Activated CD8-positive, alpha-beta memory T cell treated with anti-CD3 and anti-CD28 coated beads, Interleukin-2, amount 10 ng/mL, durations not matched to agents 7 days and 5 days (primary cell): ENCODE data around the gene ACP3. TPM values are rescaled to one million over a fixed set of nuclear protein-coding genes. Genes with fewer than 3 reads are reported as not detected.

Experiments used
- ATAC-seq: fragments of 150-1000 bp; cut with Tn5 transposase; one replicate; pipeline ENCODE4 v1.10.0; 2021; ENCODE audit warnings: moderate library complexity
- CTCF ChIA-PET: fragments of 350-600 bp; sonication (Branson Sonifier 250); formaldehyde crosslinking; loops from one replicate; lab custom pipeline; 2021; ENCODE audit warnings: antibody characterized with exemption; lab: Charles Lee
- DNase-seq: peaks from one replicate; pipeline ENCODE4 v3.0.0-alpha.2; 2020
- H3K27ac Mint-ChIP-seq: one replicate; pipeline ENCODE4 v1.8.0; 2021; ENCODE audit warnings: mild to moderate bottlenecking, mixed read lengths
- H3K27me3 Mint-ChIP-seq: one replicate; pipeline ENCODE4 v1.8.0; 2021; ENCODE audit warnings: mixed read lengths
- H3K36me3 Mint-ChIP-seq: one replicate; pipeline ENCODE4 v1.8.0; 2021; ENCODE audit warnings: mild to moderate bottlenecking, mixed read lengths
- H3K4me1 Mint-ChIP-seq: one replicate; pipeline ENCODE4 v1.8.0; 2021; ENCODE audit warnings: mixed read lengths
- H3K4me3 Mint-ChIP-seq: one replicate; pipeline ENCODE4 v1.8.0; 2021; ENCODE audit warnings: mild to moderate bottlenecking, moderate library complexity, mixed read lengths
- H3K9me3 Mint-ChIP-seq: one replicate; pipeline ENCODE4 v1.8.0; 2022; ENCODE audit warnings: low read depth, mixed read lengths
- total RNA-seq, 2 experiments: library from RNA; stranded (reverse); gene quantifications; one replicate each; pipeline ENCODE4 v1.2.3, GENCODE V29; 2021

ACP3 gene
- total RNA-seq, 2 experiments from 2014 or later: not detected

DNA sequence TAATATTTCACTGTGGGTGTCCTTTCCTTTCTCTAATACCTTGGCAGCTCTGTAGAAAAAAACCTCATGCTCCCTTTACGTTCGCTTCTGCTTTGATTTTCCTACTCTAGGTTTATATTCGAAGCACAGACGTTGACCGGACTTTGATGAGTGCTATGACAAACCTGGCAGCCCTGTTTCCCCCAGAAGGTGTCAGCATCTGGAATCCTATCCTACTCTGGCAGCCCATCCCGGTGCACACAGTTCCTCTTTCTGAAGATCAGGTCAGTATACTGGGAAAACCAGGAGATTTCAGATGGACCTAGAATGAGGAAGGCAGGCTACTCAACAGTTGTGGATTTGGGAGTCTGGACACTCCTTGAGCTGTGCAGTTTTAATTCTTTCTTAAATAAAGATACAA lies 14.9 kb downstream of the ACP3 start:
- peaks cover 23% of the 10 kb centered on the region for H3K27me3 Mint-ChIP-seq
- H3K4me3 Mint-ChIP-seq: no peak overlapping the region
- no peak overlapping the region for H3K27ac Mint-ChIP-seq
- ATAC-seq (no peak), DNase-seq (no peak)
- H3K36me3 Mint-ChIP-seq: no peaks in the 10 kb centered on the region
- H3K4me1 Mint-ChIP-seq: no peaks in the 10 kb centered on the region
- H3K9me3 Mint-ChIP-seq: no peaks in the 10 kb centered on the region
- CTCF ChIA-PET: no interaction called here

GRCh38 chr3:132332508-132332907 lies 15.3 kb downstream of the ACP3 start:
- Mint-ChIP-seq H3K4me1 (no peaks in the 10 kb centered on the region), H3K36me3 (no peaks in the 10 kb centered on the region), H3K27me3 (peaks cover 26% of the 10 kb centered on the region), H3K27ac (no peak overlapping the region), H3K9me3 (no peaks in the 10 kb centered on the region), H3K4me3 (no peak overlapping the region)
- CTCF ChIA-PET: no interaction called here
- ATAC-seq: no peak
- no peak for DNase-seq

DNA sequence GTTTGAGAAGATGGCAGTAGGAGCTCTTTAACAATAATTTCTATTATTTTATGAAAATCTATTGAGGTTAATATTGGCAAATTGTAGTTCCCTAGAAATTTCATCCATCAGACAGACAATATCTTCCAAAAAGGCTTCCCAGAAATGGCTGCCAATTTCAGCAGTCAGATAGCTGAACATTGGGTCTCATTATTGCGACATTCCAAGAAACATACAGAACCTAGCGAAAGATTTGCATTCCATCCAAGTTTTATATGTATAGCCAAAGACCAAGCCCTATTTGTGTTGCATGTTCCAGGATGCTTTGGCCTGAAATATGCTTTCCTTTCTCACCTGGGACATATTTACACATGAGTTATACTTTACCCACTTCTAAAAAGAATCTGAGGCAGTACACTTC lies 24.5 kb downstream of the ACP3 start:
- Mint-ChIP-seq H3K4me1 (peaks cover 6% of the 10 kb centered on the region), H3K36me3 (no peaks in the 10 kb centered on the region), H3K27ac (no peak overlapping the region), H3K9me3 (no peaks in the 10 kb centered on the region), H3K27me3 (peaks cover 33% of the 10 kb centered on the region), H3K4me3 (no peak overlapping the region)
- DNase-seq (no peak), ATAC-seq (no peak)
- CTCF ChIA-PET: interaction anchor here (3.0 kb wide), 1 partner anchor 10 kb away, joined by 11 read pairs; no protein-coding TSS in a partner anchor

DNA sequence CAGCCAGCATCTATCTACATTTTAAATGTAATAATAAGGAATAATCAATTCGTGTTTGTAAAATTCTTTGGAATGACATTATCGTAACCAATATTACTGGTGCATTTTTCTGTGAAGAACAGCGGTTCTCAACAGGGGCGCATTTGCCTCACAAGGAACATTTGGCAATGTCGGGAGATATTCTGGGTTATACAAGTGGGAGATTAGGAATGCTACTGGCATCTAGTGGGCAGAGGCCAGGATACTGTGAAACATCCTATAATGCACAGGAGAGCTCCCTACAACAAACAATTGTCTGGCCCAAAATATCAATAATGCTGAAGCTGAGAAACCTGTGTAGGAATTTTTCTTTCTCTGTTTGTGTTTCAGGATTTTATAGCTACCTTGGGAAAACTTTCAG lies 25.0 kb downstream of the ACP3 start:
- peaks cover 6% of the 10 kb centered on the region for H3K4me1 Mint-ChIP-seq
- H3K27me3 Mint-ChIP-seq: peaks cover 30% of the 10 kb centered on the region
- DNase-seq (no peak), ATAC-seq (no peak)
- H3K4me3 Mint-ChIP-seq: no peak overlapping the region
- H3K9me3 Mint-ChIP-seq: no peaks in the 10 kb centered on the region
- H3K27ac Mint-ChIP-seq: no peak overlapping the region
- no peaks in the 10 kb centered on the region for H3K36me3 Mint-ChIP-seq
- CTCF ChIA-PET: interaction anchor here (1.2 to 3.0 kb wide), 6 partner anchors 9 to 91 kb away, joined by 3 to 11 read pairs (median 5); no protein-coding TSS in a partner anchor

DNA sequence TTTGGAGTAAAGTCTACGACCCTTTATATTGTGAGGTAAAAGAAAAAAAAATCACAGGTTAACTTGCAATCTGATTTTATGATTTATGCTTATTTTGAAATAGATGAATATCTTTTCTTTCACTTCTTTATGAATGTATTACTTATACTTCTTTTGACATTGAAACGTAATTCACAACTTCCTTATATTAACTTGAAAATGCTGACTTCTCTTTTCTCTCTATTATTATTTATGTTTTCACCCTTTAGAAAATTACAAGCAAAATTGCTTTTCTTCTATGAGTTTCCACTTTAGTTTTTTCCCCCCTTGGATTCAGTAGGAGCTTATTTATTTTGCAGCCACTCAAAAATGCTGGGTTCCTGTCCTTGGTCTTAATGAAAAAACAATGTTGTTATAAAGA lies 25.4 kb downstream of the ACP3 start:
- H3K4me1 Mint-ChIP-seq: peaks cover 6% of the 10 kb centered on the region
- no peak overlapping the region for H3K27ac Mint-ChIP-seq
- ATAC-seq (no peak), DNase-seq (no peak)
- CTCF ChIA-PET: interaction anchor here (1.2 to 3.0 kb wide), 6 partner anchors 9 to 91 kb away, joined by 3 to 11 read pairs (median 5); no protein-coding TSS in a partner anchor
- H3K4me3 Mint-ChIP-seq: no peak overlapping the region
- peaks cover 26% of the 10 kb centered on the region for H3K27me3 Mint-ChIP-seq
- H3K36me3 Mint-ChIP-seq: no peaks in the 10 kb centered on the region
- no peaks in the 10 kb centered on the region for H3K9me3 Mint-ChIP-seq

GRCh38 chr3:132343018-132343612 lies 25.9 kb downstream of the ACP3 start:
- Mint-ChIP-seq H3K9me3 (no peaks in the 10 kb centered on the region), H3K27ac (no peak overlapping the region), H3K4me3 (no peak overlapping the region), H3K36me3 (no peaks in the 10 kb centered on the region), H3K27me3 (peaks cover 26% of the 10 kb centered on the region), H3K4me1 (peaks cover 6% of the 10 kb centered on the region)
- no peak for DNase-seq
- CTCF ChIA-PET: interaction anchor here (1.2 to 3.0 kb wide), 6 partner anchors 8 to 91 kb away, joined by 3 to 11 read pairs (median 5); no protein-coding TSS in a partner anchor
- ATAC-seq: peak; percentile 65

DNA sequence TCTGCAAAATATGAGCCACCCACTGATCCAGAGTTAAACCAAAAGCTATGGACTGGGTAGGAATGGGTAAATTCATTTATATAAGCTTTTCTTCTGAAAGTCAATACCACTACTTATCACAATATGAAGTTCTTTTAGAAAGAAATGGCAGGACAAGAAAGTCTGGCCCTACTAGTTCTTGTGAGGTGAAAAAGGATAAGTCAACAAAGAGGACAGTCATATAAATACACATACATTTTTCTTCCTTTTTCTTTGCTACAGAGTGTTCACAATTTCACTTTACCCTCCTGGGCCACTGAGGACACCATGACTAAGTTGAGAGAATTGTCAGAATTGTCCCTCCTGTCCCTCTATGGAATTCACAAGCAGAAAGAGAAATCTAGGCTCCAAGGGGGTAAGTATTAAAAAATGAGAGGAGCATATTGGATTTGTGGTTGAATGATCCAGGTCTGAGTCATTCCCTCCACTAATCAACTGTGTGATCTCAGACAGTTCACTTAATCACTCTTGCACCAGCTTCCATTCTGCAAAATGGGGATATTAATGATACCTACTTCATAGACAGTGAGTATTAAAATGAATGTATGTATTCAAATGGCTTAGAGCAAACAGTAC lies 27.6 kb downstream of the ACP3 start:
- CTCF ChIA-PET: interaction anchor here (0.7 to 1.0 kb wide), 2 partner anchors 93 to 297 kb away, joined by 3 to 7 read pairs; no protein-coding TSS in a partner anchor
- H3K9me3 Mint-ChIP-seq: no peaks in the 10 kb centered on the region
- H3K27me3 Mint-ChIP-seq: peaks cover 19% of the 10 kb centered on the region
- ATAC-seq (no peak), DNase-seq (no peak)
- H3K36me3 Mint-ChIP-seq: no peaks in the 10 kb centered on the region
- no peak overlapping the region for H3K27ac Mint-ChIP-seq
- no peak overlapping the region for H3K4me3 Mint-ChIP-seq
- peaks cover 6% of the 10 kb centered on the region for H3K4me1 Mint-ChIP-seq

DNA sequence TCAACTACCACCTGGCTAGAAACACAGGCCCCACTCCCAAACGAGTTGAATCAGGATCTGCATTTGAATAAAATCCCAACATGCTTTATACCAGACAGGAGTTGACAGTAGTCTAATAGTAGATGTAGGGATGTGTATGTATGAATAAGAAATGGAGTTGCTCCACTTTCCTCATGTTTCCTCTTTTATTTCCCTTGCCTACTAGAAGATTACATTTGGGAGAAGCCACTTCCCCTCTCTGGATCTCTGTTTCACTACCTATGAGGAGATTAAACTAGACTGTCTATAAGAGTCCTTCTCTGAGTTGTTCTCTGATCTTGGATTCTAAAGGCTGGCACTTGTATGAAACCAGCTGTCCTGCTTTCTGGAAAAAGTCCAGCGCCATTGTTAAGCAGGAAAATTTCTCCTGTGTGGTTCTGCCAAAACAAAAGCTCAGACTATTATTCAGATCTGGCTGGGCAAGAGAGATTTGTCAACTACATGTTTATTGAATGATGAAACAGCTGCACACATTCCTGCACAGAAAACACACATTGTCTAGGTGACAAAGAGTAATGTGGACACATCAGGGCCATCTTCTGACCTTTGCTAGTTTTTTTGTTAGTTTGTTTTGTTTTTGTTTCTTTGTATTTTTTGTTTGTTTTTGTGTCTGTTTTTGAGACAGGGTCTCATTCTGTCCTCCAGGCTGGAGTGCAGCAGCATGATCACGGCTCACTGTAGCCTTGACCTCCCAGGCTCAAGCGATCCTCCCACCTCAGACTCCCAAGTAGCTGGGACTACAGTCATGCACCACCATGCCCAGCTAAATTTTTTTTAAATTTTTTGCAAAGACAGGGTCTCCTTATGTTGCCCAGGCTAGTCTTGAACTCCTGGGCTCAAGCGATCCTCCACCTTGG lies 29.9 kb downstream of the ACP3 start:
- CTCF ChIA-PET: interaction anchor here (1.1 to 1.3 kb wide), 2 partner anchors 137 to 295 kb away, joined by 3 read pairs; no protein-coding TSS in a partner anchor
- no peaks in the 10 kb centered on the region for H3K9me3 Mint-ChIP-seq
- no peak for ATAC-seq
- peaks cover 6% of the 10 kb centered on the region for H3K4me1 Mint-ChIP-seq
- H3K36me3 Mint-ChIP-seq: no peaks in the 10 kb centered on the region
- H3K27ac Mint-ChIP-seq: no peak overlapping the region
- DNase-seq: no peak
- peaks cover 15% of the 10 kb centered on the region for H3K27me3 Mint-ChIP-seq
- H3K4me3 Mint-ChIP-seq: no peak overlapping the region

DNA sequence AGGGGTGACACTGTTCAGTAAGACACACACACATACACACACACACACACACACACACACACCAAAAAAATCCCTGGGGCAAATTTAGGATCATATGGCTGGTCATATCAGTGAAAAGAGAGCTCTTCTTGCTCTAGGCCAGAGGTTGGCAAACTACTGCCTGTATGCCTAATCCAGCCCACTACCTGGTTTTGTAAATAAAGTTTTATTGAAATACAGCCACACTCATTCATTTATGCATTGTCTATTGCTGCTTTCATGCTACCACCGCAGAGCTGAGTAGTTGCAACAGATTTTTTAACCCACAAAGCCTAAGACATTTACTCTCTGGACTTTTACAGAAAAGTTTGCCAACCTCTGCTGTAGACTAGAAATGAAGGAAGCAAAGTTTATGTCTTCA lies 30.6 kb downstream of the ACP3 start:
- no peak overlapping the region for H3K27ac Mint-ChIP-seq
- no peaks in the 10 kb centered on the region for H3K36me3 Mint-ChIP-seq
- CTCF ChIA-PET: interaction anchor here (1.1 to 1.3 kb wide), 2 partner anchors 137 to 294 kb away, joined by 3 read pairs; no protein-coding TSS in a partner anchor
- no peak for ATAC-seq
- peaks cover 11% of the 10 kb centered on the region for H3K27me3 Mint-ChIP-seq
- peaks cover 9% of the 10 kb centered on the region for H3K4me1 Mint-ChIP-seq
- no peaks in the 10 kb centered on the region for H3K9me3 Mint-ChIP-seq
- no peak for DNase-seq
- H3K4me3 Mint-ChIP-seq: no peak overlapping the region

DNA sequence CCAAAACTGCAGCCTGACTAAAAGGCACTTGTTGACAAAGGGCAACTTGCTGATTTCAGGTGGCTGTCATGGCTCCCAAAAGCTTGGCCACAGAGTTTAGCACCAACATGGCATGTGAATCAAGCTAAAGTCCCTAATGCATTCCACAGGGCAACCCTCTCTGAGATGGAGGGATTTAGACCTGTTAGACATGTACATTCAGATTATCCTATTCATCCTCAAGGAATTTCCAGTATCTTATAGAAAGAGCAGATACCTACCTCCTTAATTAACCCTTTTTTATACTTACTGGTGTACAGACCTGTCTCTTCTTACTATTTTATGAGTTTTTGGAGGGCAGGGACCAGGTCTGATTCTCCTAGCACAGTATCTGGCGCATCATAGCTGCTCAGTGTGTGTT lies 31.3 kb downstream of the ACP3 start:
- no peaks in the 10 kb centered on the region for H3K36me3 Mint-ChIP-seq
- peaks cover 7% of the 10 kb centered on the region for H3K27me3 Mint-ChIP-seq
- no peak for DNase-seq
- H3K4me1 Mint-ChIP-seq: peaks cover 5% of the 10 kb centered on the region
- H3K27ac Mint-ChIP-seq: no peak overlapping the region
- H3K4me3 Mint-ChIP-seq: no peak overlapping the region
- no peak for ATAC-seq
- CTCF ChIA-PET: interaction anchor here (1.1 to 1.3 kb wide), 2 partner anchors 138 to 294 kb away, joined by 3 read pairs; no protein-coding TSS in a partner anchor
- no peaks in the 10 kb centered on the region for H3K9me3 Mint-ChIP-seq

DNA sequence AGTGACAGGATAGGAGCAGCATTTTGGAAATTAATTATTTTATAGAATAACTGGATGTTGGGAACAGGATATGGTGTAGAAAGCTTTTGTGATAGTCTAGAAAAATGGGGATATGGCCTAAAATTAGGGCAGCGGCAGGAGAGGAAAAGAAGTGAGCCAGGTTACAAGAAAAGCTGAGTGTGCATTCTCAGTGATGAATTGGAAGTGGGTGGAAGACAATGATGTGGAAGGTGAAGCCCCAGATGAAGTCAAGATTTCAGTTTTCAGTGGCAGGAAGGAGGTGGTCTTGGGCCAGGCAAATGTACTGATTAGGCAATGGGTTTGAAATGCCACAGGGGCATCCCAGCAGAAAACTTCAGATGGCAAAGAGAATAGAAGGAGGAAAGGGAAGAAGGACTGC lies 33.6 kb downstream of the ACP3 start:
- Mint-ChIP-seq H3K27me3 (peaks cover 10% of the 10 kb centered on the region), H3K27ac (no peak overlapping the region), H3K4me1 (peaks cover 4% of the 10 kb centered on the region), H3K4me3 (no peak overlapping the region), H3K36me3 (no peaks in the 10 kb centered on the region), H3K9me3 (no peaks in the 10 kb centered on the region)
- no peak for DNase-seq
- CTCF ChIA-PET: interaction anchor here (0.8 to 2.2 kb wide), 9 partner anchors 9 to 292 kb away, joined by 3 to 11 read pairs (median 4); no protein-coding TSS in a partner anchor
- no peak for ATAC-seq

GRCh38 chr3:132351222-132351806 lies 34.1 kb downstream of the ACP3 start:
- ATAC-seq (peak; percentile 39), DNase-seq (no peak)
- Mint-ChIP-seq H3K4me1 (peaks cover 4% of the 10 kb centered on the region), H3K36me3 (no peaks in the 10 kb centered on the region), H3K27ac (no peak overlapping the region), H3K4me3 (no peak overlapping the region), H3K9me3 (no peaks in the 10 kb centered on the region), H3K27me3 (peaks cover 11% of the 10 kb centered on the region)
- CTCF ChIA-PET: interaction anchor here (0.6 to 2.2 kb wide), 11 partner anchors 9 to 594 kb away, joined by 3 to 11 read pairs (median 4); no protein-coding TSS in a partner anchor
